Fibroblast of lung (primary cell): Measurements from ENCODE around the gene PHEX.

Source experiments
- CTCF ChIP-seq, 2 donors: IDR thresholded peaks in 1 of 2; conservative IDR thresholded peaks in 1 of 2; 1 replicate in 1 of 2; 2 replicates in 1 of 2; pipeline ENCODE4 v1.5.1; 2011 to 2012; ENCODE audit warnings: low read length in 2 of 2, control low read depth in 1 of 2, inconsistent platforms in 1 of 2, low read depth in 1 of 2, mild to moderate bottlenecking in 1 of 2
- EZH2 ChIP-seq: IDR thresholded peaks from 2 replicates; pipeline ENCODE4 v1.5.1; 2012; ENCODE audit warnings: low read length, control low read depth, mild to moderate bottlenecking; ENCODE audit errors: missing control alignments

- TF ChIP-seq CTCF (conservative IDR thresholded peaks at IDR 0.05 in 1 of 2, IDR thresholded peaks at IDR 0.05 in 1 of 2; ENCODE audit: low read depth in 1 of 2, low read length in 2 of 2) = no peak
- TF ChIP-seq EZH2 = no peak
Measured at GRCh38 chrX:22110729-22111494, 78.8 kb downstream of the PHEX start.
